Activated T-helper 1 cell treated with Interleukin-2 at 50 U/mL for 16 hours (primary cell): ENCODE data around the gene ABCA4.
A peak's percentile ranks its signal among the peaks of the same experiment; 100 is the strongest.

ENCODE experiments used
- DNase-seq: peaks from one replicate; pipeline ENCODE4 v3.0.0-alpha.2; 2020; ENCODE audit warnings: low read depth

Gene ABCA4

GRCh38 chr1:94050675-94051074, 70.3 kb downstream of the ABCA4 start:
- no peak for DNase-seq

DNA sequence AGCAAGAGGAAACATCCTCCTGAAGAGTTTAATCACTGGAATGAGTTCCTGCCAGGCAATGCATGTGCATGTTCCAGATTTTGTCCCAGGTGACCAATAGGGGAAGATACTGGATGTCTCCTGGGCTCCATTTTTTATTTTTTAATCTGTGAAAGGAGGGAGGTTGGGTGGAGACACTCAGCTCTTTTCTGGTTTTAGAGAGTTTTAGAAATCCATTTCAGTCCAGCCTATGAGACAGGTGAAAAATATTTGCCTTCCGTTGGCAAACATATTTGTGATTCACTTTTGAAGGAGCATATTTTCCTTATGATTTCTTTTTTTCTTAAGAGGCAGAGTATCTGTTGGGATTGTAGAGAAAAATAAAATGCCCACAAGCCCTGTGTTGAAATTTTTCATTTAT, 70.7 kb downstream of the ABCA4 start:
- DNase-seq = no peak

GRCh38 chr1:94049791-94050190, 71.2 kb downstream of the ABCA4 start:
- DNase-seq = no peak

GRCh38 chr1:94048413-94049164, 72.4 kb downstream of the ABCA4 start:
- DNase-seq = no peak

DNA sequence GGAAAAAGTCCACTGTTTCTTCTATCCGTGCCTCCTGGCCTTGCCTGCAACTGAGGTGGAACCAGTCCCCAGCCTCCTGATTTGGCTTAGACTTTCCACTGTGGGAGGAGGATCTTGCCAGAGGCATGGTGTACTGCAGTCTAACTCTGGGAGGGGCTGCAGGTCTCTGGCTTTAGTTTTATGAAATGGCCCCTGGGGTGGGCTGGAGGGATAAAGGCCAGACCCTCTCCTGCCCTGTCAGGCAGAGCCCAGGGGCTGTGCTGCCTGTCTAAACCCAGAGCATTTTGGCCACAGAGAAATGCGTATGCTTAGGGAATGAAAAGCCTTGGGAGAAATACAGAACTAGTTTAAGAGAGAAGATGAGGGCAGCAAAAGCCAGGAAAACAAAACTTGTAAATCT, 73.0 kb downstream of the ABCA4 start:
- no peak for DNase-seq

DNA sequence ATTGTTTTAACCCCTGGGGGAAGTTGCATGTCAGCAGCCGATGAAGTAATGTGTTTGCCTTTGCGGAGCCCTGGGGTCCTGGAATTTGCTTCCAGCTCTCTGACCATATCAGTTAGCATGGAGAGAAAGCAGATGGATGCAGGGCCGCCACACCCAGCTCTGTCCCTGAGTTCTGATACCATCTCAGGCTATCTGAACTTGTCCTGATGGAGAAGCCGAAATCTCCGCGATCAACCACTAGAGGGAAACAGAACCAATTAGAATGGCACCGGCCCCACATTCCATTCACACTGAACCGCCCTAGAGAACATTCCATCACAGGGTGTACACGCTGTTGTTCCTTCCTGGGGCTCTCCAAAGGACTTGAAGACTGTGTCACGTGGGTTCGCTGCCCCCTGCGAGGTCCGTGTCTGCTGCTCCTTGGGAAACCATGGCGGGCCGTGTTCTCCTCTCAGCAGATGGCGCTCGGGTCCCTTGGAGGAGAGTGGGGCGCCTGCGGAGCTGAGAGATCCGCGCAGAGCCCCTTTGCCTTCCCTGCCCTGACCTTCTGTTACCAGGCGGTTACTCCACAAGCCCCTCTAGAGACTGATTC, 75.4 kb downstream of the ABCA4 start:
- DNase-seq = no peak

GRCh38 chr1:94044891-94045290, 76.1 kb downstream of the ABCA4 start:
- DNase-seq = no peak

- no peak for DNase-seq
Observed at GRCh38 chr1:94044290-94044790, 76.6 kb downstream of the ABCA4 start.

GRCh38 chr1:94043738-94044289, 77.1 kb downstream of the ABCA4 start:
- DNase-seq = no peak

DNA sequence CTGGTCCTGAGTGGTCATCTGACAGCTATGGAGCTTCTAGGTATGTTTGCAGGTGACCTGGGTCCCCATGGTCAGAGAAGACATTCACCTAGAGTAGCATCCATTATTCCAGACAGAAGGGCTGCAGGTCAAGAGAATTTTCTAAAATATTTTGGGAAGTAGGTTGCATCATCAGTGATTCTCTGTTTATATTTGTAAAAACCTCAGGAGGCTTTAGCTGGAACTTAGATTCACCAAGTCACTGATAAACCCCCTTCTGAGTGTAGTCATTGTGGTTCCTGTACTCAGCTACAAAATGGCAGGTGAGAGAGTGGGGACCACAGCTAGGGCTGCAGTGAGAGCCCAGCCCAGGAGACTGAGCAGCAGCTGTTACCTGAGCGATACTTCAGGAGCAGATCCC, 78.6 kb downstream of the ABCA4 start:
- no peak for DNase-seq

DNA sequence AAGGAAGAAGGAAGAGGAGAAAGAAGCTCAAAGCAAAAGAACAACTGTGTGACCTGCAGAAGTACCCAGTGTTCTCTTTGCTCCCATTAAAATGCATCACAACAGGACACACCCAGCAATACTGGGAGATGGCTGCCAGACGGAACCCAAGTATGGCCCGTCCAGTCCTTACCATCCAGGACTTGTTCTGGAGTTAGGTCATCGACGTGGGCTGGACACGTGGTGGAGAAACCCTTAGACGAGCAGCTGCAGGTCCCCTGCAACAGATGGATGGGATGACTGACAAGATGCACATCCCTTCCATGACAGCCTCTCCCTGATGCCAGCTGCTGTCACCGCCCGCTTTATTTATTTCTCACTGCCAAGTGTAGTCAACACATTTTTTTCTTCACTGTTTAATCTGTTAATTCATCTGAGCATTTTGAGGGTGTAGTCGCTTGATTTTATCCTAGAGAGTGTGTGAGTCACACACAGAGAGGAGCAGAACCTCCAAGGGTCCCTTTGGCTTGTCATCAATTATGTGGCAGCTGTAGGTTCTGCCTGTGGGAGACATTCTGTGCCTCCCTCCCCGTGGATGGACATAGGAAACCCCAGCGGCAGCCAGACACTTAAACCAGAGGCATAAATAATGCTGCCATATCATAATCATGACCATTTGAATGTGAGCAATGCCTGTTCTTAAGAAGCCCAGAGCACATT, 80.9 kb downstream of the ABCA4 start:
- no peak for DNase-seq

DNA sequence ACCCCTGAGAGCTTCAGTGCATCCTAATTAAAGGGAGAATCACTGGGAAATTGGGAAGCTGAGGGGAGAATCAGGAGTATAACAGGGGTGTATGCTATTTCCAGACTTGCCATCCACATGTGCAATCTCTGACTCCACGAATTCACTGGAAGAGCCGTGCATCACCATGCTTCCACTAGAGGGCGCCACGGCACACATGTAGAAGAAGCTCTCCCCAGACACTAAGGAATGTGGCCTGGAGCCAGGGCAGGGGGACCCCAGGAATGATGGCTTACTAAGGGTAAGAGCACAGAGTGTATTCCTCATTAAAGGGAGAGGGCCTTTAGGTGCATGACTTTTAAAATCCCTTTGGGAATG, 81.5 kb downstream of the ABCA4 start:
- peak; percentile 17 for DNase-seq

- no peak for DNase-seq
Observed at GRCh38 chr1:94038511-94038910, 82.4 kb downstream of the ABCA4 start.

DNA sequence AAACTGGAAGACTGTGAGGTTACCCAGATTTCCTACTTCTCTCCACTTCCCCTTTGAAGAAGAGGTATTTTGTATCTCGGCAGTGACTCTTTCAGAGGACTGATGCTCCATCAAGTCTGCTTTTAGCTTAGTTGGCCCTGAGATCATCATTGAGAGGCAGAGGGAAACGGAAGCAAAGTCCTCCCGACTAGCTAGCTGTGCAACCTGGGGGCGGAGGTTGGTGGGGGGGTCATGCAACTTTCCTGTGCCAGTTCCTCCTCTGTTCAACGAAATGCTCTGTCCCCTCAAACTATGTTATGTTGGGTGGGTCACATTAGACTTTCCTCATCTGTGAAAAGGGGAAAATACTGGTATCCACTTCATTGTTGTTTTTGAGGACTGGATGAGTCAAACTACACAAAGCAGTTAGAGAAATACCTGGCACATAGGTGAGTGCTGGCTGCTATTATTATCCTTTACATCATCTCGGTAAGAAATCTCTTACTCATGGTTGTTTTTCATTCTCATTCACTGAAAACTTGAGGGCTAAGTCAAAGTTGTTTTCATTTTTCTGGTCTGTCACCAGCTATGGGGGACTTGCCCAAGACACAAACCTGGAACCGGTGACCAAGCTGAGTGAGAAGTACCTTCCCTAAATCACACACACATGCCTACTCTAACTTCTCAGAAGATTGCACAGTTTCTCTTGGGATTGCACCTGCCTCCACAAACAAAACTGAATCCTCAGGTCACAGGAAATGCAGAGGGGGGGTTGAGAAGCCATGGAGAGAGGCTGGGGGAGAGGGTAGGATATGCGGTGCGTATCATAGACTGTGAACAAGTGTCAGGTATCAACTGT, 83.3 kb downstream of the ABCA4 start:
- no peak for DNase-seq

- DNase-seq = no peak
Observed at GRCh38 chr1:94036730-94037129, 84.2 kb downstream of the ABCA4 start.

DNA sequence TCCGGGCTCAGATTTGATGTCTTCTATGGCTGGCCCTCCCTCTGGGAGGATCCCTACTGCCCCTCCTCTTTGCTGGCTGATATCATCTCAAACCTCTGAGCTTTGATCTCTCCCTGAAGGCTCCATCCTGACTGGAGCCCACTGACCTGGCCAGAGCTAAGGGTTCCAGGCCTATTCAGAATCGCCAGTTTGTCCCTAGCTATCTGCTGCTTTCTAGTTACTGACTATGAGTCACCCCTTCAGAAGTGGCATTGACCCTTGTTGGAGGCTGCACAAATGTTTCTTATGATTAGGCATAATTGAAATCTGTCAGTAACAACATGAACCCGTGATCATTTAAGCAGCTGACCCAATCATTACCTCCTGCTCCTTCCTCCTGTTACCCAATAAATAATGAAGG, 87.1 kb downstream of the ABCA4 start:
- DNase-seq = no peak

DNA sequence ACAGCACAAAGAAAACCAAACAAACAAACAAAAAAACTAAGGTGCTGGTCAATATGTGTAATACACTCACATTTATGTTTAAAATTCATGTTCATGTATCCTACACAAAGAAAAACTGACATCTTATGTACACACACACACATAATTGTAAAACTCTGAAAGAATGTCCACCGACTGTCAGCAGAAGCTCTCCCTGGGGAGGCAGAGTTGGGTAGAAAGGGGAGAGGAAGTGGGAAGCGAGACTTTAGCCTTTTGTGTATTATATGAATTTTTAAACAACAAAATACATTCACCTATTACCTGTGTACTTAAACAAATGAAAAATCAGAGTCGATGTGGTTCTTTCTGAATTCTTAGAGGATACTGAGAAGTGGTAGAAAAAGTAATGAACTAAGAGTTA, 88.3 kb downstream of the ABCA4 start:
- DNase-seq = no peak

DNA sequence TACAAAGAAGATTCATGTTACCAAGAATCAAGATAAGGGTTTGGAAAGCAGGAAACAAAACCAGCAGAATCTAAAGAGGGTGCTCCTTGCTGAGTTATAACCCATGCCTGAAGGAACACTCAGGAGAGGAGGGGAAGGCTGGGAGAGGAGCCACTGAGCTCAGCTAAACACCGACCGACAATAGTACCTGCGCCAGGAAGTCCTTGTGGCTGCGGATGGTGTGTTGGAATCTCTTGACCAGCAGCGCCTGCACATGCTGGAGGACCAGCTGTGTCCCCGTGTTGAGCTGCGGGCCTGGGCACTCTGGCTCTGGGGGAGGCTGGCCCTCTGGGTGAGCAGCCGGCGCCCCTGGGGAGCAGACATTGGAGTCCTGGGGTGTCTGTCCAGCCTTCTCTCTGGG, 89.4 kb downstream of the ABCA4 start:
- no peak for DNase-seq

GRCh38 chr1:94031154-94031553, 89.8 kb downstream of the ABCA4 start:
- no peak for DNase-seq

DNA sequence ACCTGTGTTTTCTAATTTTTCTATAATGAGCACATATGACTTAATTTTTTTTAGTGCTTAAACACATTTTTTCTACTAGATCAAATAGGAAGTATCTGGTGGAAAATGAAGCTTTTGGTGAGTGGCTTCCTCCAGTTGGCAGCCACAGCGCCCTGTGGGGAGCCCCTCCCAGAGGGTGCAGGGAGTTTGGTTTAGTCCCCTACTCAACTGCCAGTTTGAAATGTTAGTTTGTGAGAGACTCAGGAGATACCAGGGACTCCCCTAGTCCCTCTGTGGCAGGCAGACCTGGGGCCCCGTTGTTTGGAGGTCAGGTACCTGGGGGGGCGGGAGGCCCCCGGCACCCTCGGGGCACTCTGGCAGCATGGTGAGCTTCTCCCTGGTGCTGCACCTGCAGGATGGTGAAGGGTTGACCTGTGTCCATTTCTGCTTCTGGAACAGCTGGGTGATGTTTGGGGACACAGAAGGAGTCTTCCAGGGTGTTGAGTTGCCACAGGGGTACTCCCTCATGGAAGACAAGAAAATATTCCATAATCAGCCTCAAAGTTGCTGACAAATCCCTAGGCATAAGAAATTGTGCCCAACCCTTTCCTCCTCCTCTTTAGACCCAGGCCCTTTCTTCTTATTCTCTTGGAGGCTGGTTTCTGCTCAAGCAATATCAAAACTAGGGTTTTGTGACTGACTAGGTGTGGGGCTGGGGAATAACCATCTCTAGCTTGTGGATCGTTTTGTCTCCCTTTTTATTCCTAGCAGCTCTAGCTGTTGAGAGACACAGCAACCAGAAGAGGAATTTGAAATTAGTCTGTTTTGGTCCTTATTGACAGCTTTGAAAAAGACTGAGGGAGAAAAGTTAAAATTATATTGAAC, 91.6 kb downstream of the ABCA4 start:
- no peak for DNase-seq
